ENCODE results near the gene IL4R.
"Not testable (repeated sequence)": the region's sequence is repeated elsewhere in the genome, so short reads cannot be mapped to it uniquely, and the experiment has no call there.

IL4R gene

DNA sequence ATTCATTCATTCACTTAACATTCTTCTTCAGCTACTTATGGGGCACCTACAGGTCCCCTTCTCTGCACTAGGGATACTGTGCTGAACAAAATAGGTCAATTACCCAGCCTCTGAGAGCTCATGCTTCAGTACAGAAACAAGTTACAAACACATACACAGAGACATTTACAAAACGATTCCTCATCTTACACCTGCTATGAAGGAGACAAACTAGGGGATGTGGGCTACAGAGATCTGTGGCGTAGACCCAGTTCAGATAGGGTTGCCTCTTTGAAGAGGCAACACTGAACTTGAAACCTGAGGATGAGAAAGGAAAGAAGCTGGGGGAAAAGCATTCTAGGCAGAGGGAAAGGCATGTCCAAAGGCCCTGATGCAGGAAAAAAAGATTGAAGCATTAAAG lies 93.4 kb downstream of the IL4R start:
- Histone ChIP-seq H3K4me1 (ENCODE audit: low read depth, poor library complexity, severe bottlenecking) (peaks cover 53% of the 10 kb centered on the region), H3K79me2 (ENCODE audit: insufficient read depth, low read depth) (peaks cover 36% of the 10 kb centered on the region), H3K36me3 (ENCODE audit: insufficient read depth) (no peaks in the 10 kb centered on the region), H3K27ac (no peak overlapping the region), H3K4me2 (no peak overlapping the region), H4K20me1 (ENCODE audit: insufficient read depth) (no peaks in the 10 kb centered on the region), H3K9ac (no peak overlapping the region), H2AFZ (ENCODE audit: low read depth) (no peak overlapping the region), H3K27me3 (ENCODE audit: insufficient read depth, low read depth) (no peaks in the 10 kb centered on the region), H3K4me3 (IDR thresholded peaks at IDR 0.05; ENCODE audit: insufficient read depth, low read depth, low read length) (no peak overlapping the region)
- TF ChIP-seq, protein P1, sequence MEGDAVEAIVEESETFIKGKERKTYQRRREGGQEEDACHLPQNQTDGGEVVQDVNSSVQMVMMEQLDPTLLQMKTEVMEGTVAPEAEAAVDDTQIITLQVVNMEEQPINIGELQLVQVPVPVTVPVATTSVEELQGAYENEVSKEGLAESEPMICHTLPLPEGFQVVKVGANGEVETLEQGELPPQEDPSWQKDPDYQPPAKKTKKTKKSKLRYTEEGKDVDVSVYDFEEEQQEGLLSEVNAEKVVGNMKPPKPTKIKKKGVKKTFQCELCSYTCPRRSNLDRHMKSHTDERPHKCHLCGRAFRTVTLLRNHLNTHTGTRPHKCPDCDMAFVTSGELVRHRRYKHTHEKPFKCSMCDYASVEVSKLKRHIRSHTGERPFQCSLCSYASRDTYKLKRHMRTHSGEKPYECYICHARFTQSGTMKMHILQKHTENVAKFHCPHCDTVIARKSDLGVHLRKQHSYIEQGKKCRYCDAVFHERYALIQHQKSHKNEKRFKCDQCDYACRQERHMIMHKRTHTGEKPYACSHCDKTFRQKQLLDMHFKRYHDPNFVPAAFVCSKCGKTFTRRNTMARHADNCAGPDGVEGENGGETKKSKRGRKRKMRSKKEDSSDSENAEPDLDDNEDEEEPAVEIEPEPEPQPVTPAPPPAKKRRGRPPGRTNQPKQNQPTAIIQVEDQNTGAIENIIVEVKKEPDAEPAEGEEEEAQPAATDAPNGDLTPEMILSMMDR (conservative IDR thresholded peaks at IDR 0.05; ENCODE audit: low read depth, low read length) = no peak

GRCh38 chr16:27408012-27408601 lies 94.3 kb downstream of the IL4R start:
- no peak overlapping the region for H3K27ac ChIP-seq
- H3K9ac ChIP-seq = no peak overlapping the region
- H3K36me3 ChIP-seq (ENCODE audit: insufficient read depth) = no peaks in the 10 kb centered on the region
- H3K27me3 ChIP-seq (ENCODE audit: insufficient read depth, low read depth) = no peaks in the 10 kb centered on the region
- H3K79me2 ChIP-seq (ENCODE audit: insufficient read depth, low read depth) = peaks cover 34% of the 10 kb centered on the region
- TF ChIP-seq, protein P1 (conservative IDR thresholded peaks at IDR 0.05; ENCODE audit: low read depth, low read length) = no peak
- no peaks in the 10 kb centered on the region for H4K20me1 ChIP-seq (ENCODE audit: insufficient read depth)
- H2AFZ ChIP-seq (ENCODE audit: low read depth) = no peak overlapping the region
- H3K4me2 ChIP-seq = no peak overlapping the region
- H3K4me1 ChIP-seq (ENCODE audit: low read depth, poor library complexity, severe bottlenecking) = peaks cover 53% of the 10 kb centered on the region
- no peak overlapping the region for H3K4me3 ChIP-seq (IDR thresholded peaks at IDR 0.05; ENCODE audit: insufficient read depth, low read depth, low read length)

GRCh38 chr16:27408602-27409031 lies 94.8 kb downstream of the IL4R start:
- Histone ChIP-seq H3K4me3 (IDR thresholded peaks at IDR 0.05; ENCODE audit: insufficient read depth, low read depth, low read length) (no peak overlapping the region), H3K4me1 (ENCODE audit: low read depth, poor library complexity, severe bottlenecking) (peaks cover 50% of the 10 kb centered on the region), H3K4me2 (no peak overlapping the region), H3K27me3 (ENCODE audit: insufficient read depth, low read depth) (no peaks in the 10 kb centered on the region), H3K36me3 (ENCODE audit: insufficient read depth) (no peaks in the 10 kb centered on the region), H3K79me2 (ENCODE audit: insufficient read depth, low read depth) (peaks cover 35% of the 10 kb centered on the region), H4K20me1 (ENCODE audit: insufficient read depth) (no peaks in the 10 kb centered on the region), H3K27ac (no peak overlapping the region), H2AFZ (ENCODE audit: low read depth) (no peak overlapping the region), H3K9ac (no peak overlapping the region)
- TF ChIP-seq, protein P1 (conservative IDR thresholded peaks at IDR 0.05; ENCODE audit: low read depth, low read length) = no peak

DNA sequence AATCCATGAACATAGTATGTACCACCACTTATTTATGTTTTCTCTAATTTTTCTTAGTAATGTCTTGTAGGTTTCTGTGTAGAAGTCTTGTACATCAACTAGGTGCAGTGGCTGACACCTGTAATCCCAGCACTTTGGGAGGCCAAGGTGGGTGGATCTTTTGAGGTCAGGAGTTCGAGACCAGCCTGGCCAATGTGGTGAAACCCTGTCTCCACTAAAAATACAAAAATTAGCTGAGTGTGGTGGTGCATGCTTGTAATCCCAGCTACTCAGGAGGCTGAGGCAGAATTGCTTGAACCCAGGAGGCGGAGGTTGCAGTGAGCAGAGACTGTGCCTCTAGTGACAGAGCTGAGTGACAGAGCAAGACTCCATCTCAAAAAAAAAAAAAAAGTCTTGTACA lies 96.2 kb downstream of the IL4R start:
- peaks cover 37% of the 10 kb centered on the region for H3K4me1 ChIP-seq (ENCODE audit: low read depth, poor library complexity, severe bottlenecking)

DNA sequence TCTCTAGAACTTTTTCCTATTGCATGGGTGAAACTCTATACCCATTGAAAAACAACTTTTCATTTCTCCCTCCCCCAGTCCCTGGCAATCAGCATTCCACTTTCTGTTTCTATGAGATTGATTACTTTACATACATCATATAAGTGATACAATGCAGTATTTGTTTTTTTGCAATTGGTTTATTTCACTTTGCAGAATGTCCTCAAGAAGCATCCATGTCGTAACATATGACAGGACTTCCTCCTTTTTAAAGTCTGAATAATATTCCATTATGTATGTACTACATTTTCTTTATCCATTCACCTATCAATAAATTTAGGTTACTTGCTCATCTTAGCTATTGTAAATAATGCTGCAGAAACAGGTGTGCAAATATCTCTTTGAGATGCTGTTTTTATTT lies 97.0 kb downstream of the IL4R start:
- H3K36me3 ChIP-seq (ENCODE audit: insufficient read depth) = no peaks in the 10 kb centered on the region
- no peak overlapping the region for H2AFZ ChIP-seq (ENCODE audit: low read depth)
- H3K9ac ChIP-seq = no peak overlapping the region
- H3K4me1 ChIP-seq (ENCODE audit: low read depth, poor library complexity, severe bottlenecking) = peaks cover 29% of the 10 kb centered on the region
- H3K27ac ChIP-seq = no peak overlapping the region
- H4K20me1 ChIP-seq (ENCODE audit: insufficient read depth) = no peaks in the 10 kb centered on the region
- H3K27me3 ChIP-seq (ENCODE audit: insufficient read depth, low read depth) = no peaks in the 10 kb centered on the region
- no peak overlapping the region for H3K4me2 ChIP-seq
- TF ChIP-seq, protein P1 (conservative IDR thresholded peaks at IDR 0.05; ENCODE audit: low read depth, low read length) = no peak
- no peak overlapping the region for H3K4me3 ChIP-seq (IDR thresholded peaks at IDR 0.05; ENCODE audit: insufficient read depth, low read depth, low read length)
- peaks cover 28% of the 10 kb centered on the region; the same call in 1 of the 2 replicates for H3K79me2 ChIP-seq (ENCODE audit: insufficient read depth, low read depth)

More for the DNA sequence above, 96.2 kb downstream of the IL4R start:
- not testable (repeated sequence) for H3K36me3 ChIP-seq (ENCODE audit: insufficient read depth); H3K27ac ChIP-seq; H3K9ac ChIP-seq; H3K4me2 ChIP-seq; H4K20me1 ChIP-seq (ENCODE audit: insufficient read depth); H3K27me3 ChIP-seq (ENCODE audit: insufficient read depth, low read depth); H2AFZ ChIP-seq (ENCODE audit: low read depth); H3K4me3 ChIP-seq (IDR thresholded peaks at IDR 0.05; ENCODE audit: insufficient read depth, low read depth, low read length)
- H3K79me2 ChIP-seq (ENCODE audit: insufficient read depth, low read depth) = peaks cover 28% of the 10 kb centered on the region; the same call in 1 of the 2 replicates

All from KMS-11 (cell line).